HepG2 (cell line): Measurements from ENCODE around the gene ACAP2. TPM values are rescaled to one million over a fixed set of nuclear protein-coding genes. Genes with fewer than 3 reads are reported as not detected.

Experiments used
- ATAC-seq: fragments of 200-7000 bp; cut with Tn5 transposase; 3 replicates; pipeline ENCODE4 v1.9.1; 2020; ENCODE audit warnings: mild to moderate bottlenecking, moderate library complexity
- BruUV-seq: library from RNA; stranded (reverse); fragments of 400-500 nt; replicated peaks from 2 replicates; lab custom pipeline; 2021; lab: Mats Ljungman, UMichigan
- CTCF ChIA-PET: fragments of 300-600 bp; formaldehyde crosslinking; extraction: SDS; loops from one replicate; lab custom pipeline; 2021; ENCODE audit warnings: low total read pairs, inconsistent platforms, low intra/inter-chr PET ratio; lab: Yijun Ruan, JAX
- POLR2A ChIA-PET: fragments of 350-600 bp; sonication (Branson Sonifier 250); formaldehyde crosslinking; loops from one replicate; lab custom pipeline; 2020; ENCODE audit warnings: antibody characterized with exemption, inconsistent platforms; lab: Yijun Ruan, JAX
- DNase-seq: peaks from one replicate; pipeline ENCODE4 v3.0.0-alpha.2; 2015; ENCODE audit warnings: low spot score
- FAIRE-seq: peaks from 3 replicates; lab custom pipeline; 2011; peaks lifted over from hg19 to GRCh38; lab: Jason Lieb, UNC
- H2AFZ ChIP-seq: one replicate; pipeline ENCODE4 v1.6.1; 2011; ENCODE audit warnings: low read length, inconsistent platforms
- H3K27ac ChIP-seq: fragments of 300-600 bp; 3 replicates; pipeline ENCODE4 v1.8.0; 2011; ENCODE audit warnings: mixed run types, mild to moderate bottlenecking, mixed read lengths, low read length, inconsistent platforms; ENCODE audit not compliant: insufficient read depth; ENCODE audit errors: extremely low read length
- H3K27me3 ChIP-seq, 2 experiments: fragments of 200-600 bp in 1 of 2; 2 replicates in 1 of 2; 3 replicates in 1 of 2; pipeline versions ENCODE4 v1.6.0 to v1.8.0; 2011; ENCODE audit warnings: low read length in 2 of 2, mild to moderate bottlenecking in 2 of 2, moderate library complexity in 2 of 2, inconsistent platforms in 1 of 2; ENCODE audit not compliant: insufficient read depth in 2 of 2, control insufficient read depth in 1 of 2
- H3K36me3 ChIP-seq, 2 experiments: fragments of 200-600 bp in 1 of 2; replicated peaks in 1 of 2; 2 replicates in 1 of 2; 3 replicates in 1 of 2; pipeline versions ENCODE4 v1.5.1 to v1.8.0; 2011; ENCODE audit warnings: low read length in 2 of 2, inconsistent platforms in 1 of 2; ENCODE audit not compliant: insufficient read depth in 2 of 2, control insufficient read depth in 1 of 2
- H3K4me1 ChIP-seq: 2 replicates; pipeline ENCODE4 v1.5.1; 2012; ENCODE audit warnings: low read length, inconsistent platforms; ENCODE audit not compliant: insufficient read depth
- H3K4me2 ChIP-seq: 2 replicates; pipeline ENCODE4 v1.6.0; 2011; ENCODE audit warnings: low read depth, low read length, inconsistent platforms
- H3K4me3 ChIP-seq, 3 experiments: fragments of 200-600 bp in 1 of 3; sonication (generic), shearing (Covaris generic) in 1 of 3; replicated peaks in 1 of 3; 2 replicates each; pipeline ENCODE4 v1.5.1; 2011 to 2016; ENCODE audit warnings: low read length in 3 of 3, inconsistent platforms in 2 of 3, low read depth in 2 of 3, mild to moderate bottlenecking in 2 of 3, control low read depth in 1 of 3, mixed read lengths in 1 of 3; ENCODE audit not compliant: insufficient read depth in 1 of 3
- H3K79me2 ChIP-seq: one replicate; pipeline ENCODE4 v1.6.1; 2011; ENCODE audit warnings: low read length, inconsistent platforms; ENCODE audit not compliant: insufficient read depth
- H3K9ac ChIP-seq: 2 replicates; pipeline ENCODE4 v1.6.0; 2011; ENCODE audit warnings: mild to moderate bottlenecking, low read depth, low read length, inconsistent platforms; ENCODE audit not compliant: insufficient read depth
- H3K9me3 ChIP-seq: 2 replicates; pipeline ENCODE4 v1.5.1; 2012; ENCODE audit warnings: mild to moderate bottlenecking, low read length
- H4K20me1 ChIP-seq: 2 replicates; pipeline ENCODE4 v1.6.0; 2011; ENCODE audit warnings: inconsistent platforms, mild to moderate bottlenecking, low read length, moderate library complexity; ENCODE audit not compliant: insufficient read depth
- DMAP1 ChIP-seq: IDR thresholded peaks from 2 replicates; pipeline ENCODE4 v1.6.1; 2016
- DNMT1 ChIP-seq: sonication (generic); formaldehyde crosslinking; IDR thresholded peaks from 2 replicates; pipeline ENCODE4 v1.5.1; 2020; ENCODE audit warnings: mild to moderate bottlenecking, missing genetic modification reagents
- GTF3A ChIP-seq: sonication (generic); formaldehyde crosslinking; conservative IDR thresholded peaks from 2 replicates; pipeline ENCODE4 v1.4.0; 2020; ENCODE audit warnings: mild to moderate bottlenecking, missing genetic modification reagents
- IRX3 ChIP-seq: sonication (generic); formaldehyde crosslinking; IDR thresholded peaks from 2 replicates; pipeline ENCODE4 v1.8.1; 2023; ENCODE audit warnings: mild to moderate bottlenecking, low read depth, missing genetic modification reagents, borderline replicate concordance
- KLF16 ChIP-seq, 2 experiments: sonication (generic) in 1 of 2; formaldehyde crosslinking in 1 of 2; IDR thresholded peaks; 2 replicates each; pipeline versions ENCODE4 v1.6.1 to v1.8.0; 2016 to 2023; ENCODE audit warnings: missing genetic modification reagents in 2 of 2, missing compliant biosample characterization in 1 of 2
- NR2F1 ChIP-seq, 2 experiments: fragments of 450-650 bp in 1 of 2; formaldehyde crosslinking in 1 of 2; IDR thresholded peaks; 2 replicates each; pipeline versions ENCODE4 v1.5.0 to v1.6.1; 2016 to 2020; ENCODE audit warnings: mild to moderate bottlenecking in 1 of 2, missing compliant biosample characterization in 1 of 2, missing genetic modification reagents in 1 of 2, moderate library complexity in 1 of 2
- NRL ChIP-seq: sonication (generic); formaldehyde crosslinking; IDR thresholded peaks from 2 replicates; pipeline ENCODE4 v1.5.0; 2020; ENCODE audit warnings: missing genetic modification reagents, mild to moderate bottlenecking, moderate library complexity, borderline replicate concordance
- PHF8 ChIP-seq: sonication (generic); formaldehyde crosslinking; IDR thresholded peaks from 2 replicates; pipeline ENCODE4 v1.5.0; 2020; ENCODE audit warnings: missing genetic modification reagents
- STAG1 ChIP-seq: sonication (generic); formaldehyde crosslinking; IDR thresholded peaks from 2 replicates; pipeline ENCODE4 v1.4.0; 2020; ENCODE audit warnings: missing genetic modification reagents
- TBX2 ChIP-seq: sonication (generic); formaldehyde crosslinking; IDR thresholded peaks from 2 replicates; pipeline ENCODE4 v1.5.0; 2020; ENCODE audit warnings: missing genetic modification reagents, mild to moderate bottlenecking, borderline replicate concordance
- ZKSCAN5 ChIP-seq: sonication (generic); formaldehyde crosslinking; IDR thresholded peaks from 2 replicates; pipeline ENCODE4 v1.5.1; 2020; ENCODE audit warnings: mild to moderate bottlenecking, missing genetic modification reagents
- ZNF329 ChIP-seq: sonication (generic); formaldehyde crosslinking; IDR thresholded peaks from 2 replicates; pipeline ENCODE4 v1.9.0; 2021; ENCODE audit warnings: low read depth, mild to moderate bottlenecking, missing genetic modification reagents
- ZNF343 ChIP-seq: sonication (generic); formaldehyde crosslinking; IDR thresholded peaks from 2 replicates; pipeline ENCODE4 v1.4.0; 2020; ENCODE audit warnings: mild to moderate bottlenecking, missing genetic modification reagents
- ZNF441 ChIP-seq: sonication (generic); formaldehyde crosslinking; IDR thresholded peaks from 2 replicates; pipeline ENCODE4 v1.7.0; 2021; ENCODE audit warnings: missing genetic modification reagents, borderline replicate concordance
- ZNF616 ChIP-seq: sonication (generic); formaldehyde crosslinking; IDR thresholded peaks from 2 replicates; pipeline ENCODE4 v1.5.0; 2020; ENCODE audit warnings: low read depth, mild to moderate bottlenecking, missing genetic modification reagents
- ZNF703 ChIP-seq: sonication (generic); formaldehyde crosslinking; IDR thresholded peaks from 2 replicates; pipeline ENCODE4 v1.5.1; 2020; ENCODE audit warnings: missing genetic modification reagents, mild to moderate bottlenecking, moderate library complexity, borderline replicate concordance
- WGBS: methylation state at CpG from one replicate; pipeline ENCODE4 v1.1.6; 2017; ENCODE audit warnings: low lambda C conversion rate; 5-methylcytosine and 5-hydroxymethylcytosine counted together
- in situ Hi-C: cut with HindIII; loops from 2 replicates; pipeline ENCODE4 v1.10.0; 2017; ENCODE audit warnings: low pct_unique_long_range_greater_than_20kb; ENCODE audit not compliant: extremely low pct_ligation_motif_present
- intact Hi-C: fragments of 100-400 bp; cut with micrococcal nuclease; formaldehyde crosslinking; loops from one replicate; pipeline ENCODE4 v1.10.0; 2022; ENCODE audit not compliant: unreplicated experiment
- polyA plus RNA-seq, 8 experiments: library from polyadenylated mRNA; depleted of rRNA in 3 of 8; stranded (reverse) in 7 of 8; unstranded in 1 of 8; fragments of >200 nt; fragmentation: Illumina TruSeq in 4 of 8; extraction: Trizol in 4 of 8; gene quantifications; 2 replicates each; pipeline versions ENCODE4 v1.2.1 to v1.2.3, GENCODE V29; 2011 to 2016; ENCODE audit warnings: low read depth in 4 of 8, missing spikeins in 1 of 8, mixed read lengths in 1 of 8; ENCODE audit not compliant: insufficient read depth in 1 of 8
- total RNA-seq, 5 experiments: library from RNA; depleted of rRNA; stranded (reverse); fragments of >200 nt; fragmentation: Illumina TruSeq; extraction: Trizol; gene quantifications; 2 replicates each; pipeline ENCODE4 v1.2.3, GENCODE V29; 2016; ENCODE audit warnings: low read depth in 1 of 5
- TF ChIP-seq, protein P1 (sequence below): sonication (generic); formaldehyde crosslinking; IDR thresholded peaks from 2 replicates; pipeline ENCODE4 v1.4.0; 2020; ENCODE audit warnings: missing genetic modification reagents; ENCODE audit errors: not compliant biosample characterization
- TF ChIP-seq, protein P2 (sequence below): sonication (generic); formaldehyde crosslinking; IDR thresholded peaks from 2 replicates; pipeline ENCODE4 v1.4.0; 2020; ENCODE audit warnings: missing genetic modification reagents, borderline replicate concordance
- TF ChIP-seq, protein P3 (sequence below): sonication (generic); formaldehyde crosslinking; IDR thresholded peaks from 2 replicates; pipeline ENCODE4 v1.5.0; 2020; ENCODE audit warnings: missing genetic modification reagents, mild to moderate bottlenecking, borderline replicate concordance

The ACAP2 gene
- total and polyA plus RNA-seq, 2 of the 13 experiments (the other 11 are each of a cell fraction or from before 2014, with no cell fraction given), result 7.3 to 23.9 TPM

DNA sequence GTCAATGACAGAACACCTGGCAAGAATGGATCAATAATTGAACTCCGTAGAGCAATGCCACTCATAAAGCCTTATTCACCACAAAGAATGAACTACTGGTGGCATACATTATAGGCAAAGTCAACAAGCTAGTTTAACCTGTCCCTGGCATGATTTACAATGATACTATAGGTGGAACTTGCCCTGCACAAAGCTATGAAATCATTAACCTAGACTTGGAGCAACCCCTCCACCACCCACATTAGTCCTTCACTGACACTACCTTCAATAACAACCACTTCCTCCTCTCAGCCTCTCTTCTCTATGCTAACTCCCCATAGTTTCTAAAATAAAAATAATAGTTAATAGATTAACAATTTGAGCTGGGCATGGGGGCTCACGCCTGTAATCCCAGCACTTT, 54.4 kb downstream of the ACAP2 start:
- H3K9me3 ChIP-seq, result no peaks in the 10 kb centered on the region
- intact Hi-C loops, result no loop called here
- H4K20me1 ChIP-seq, result no peaks in the 10 kb centered on the region
- CTCF ChIA-PET, result no interaction called here
- no peak overlapping the region for H3K27ac ChIP-seq
- H3K4me2 ChIP-seq, result no peak overlapping the region
- WGBS, result 87% methylated on average over 2 of the region's 2 CpGs
- FAIRE-seq (no peak), ATAC-seq (no peak), DNase-seq (peak; percentile 2)
- POLR2A ChIA-PET, result no interaction called here
- no TSS peak for BruUV-seq
- no peaks in the 10 kb centered on the region for H3K36me3 ChIP-seq
- H3K9ac ChIP-seq, result no peak overlapping the region
- H3K79me2 ChIP-seq, result no peaks in the 10 kb centered on the region
- no peaks in the 10 kb centered on the region for H3K4me1 ChIP-seq
- H2AFZ ChIP-seq, result no peak overlapping the region
- no peak for TF ChIP-seq DNMT1 (CRISPR knock-in tag)
- no peak for TF ChIP-seq ZKSCAN5 (CRISPR knock-in tag)
- no peak for TF ChIP-seq ZNF329 (CRISPR knock-in tag)
- no peak for TF ChIP-seq DMAP1 (CRISPR knock-in tag)
- TF ChIP-seq, protein P1, sequence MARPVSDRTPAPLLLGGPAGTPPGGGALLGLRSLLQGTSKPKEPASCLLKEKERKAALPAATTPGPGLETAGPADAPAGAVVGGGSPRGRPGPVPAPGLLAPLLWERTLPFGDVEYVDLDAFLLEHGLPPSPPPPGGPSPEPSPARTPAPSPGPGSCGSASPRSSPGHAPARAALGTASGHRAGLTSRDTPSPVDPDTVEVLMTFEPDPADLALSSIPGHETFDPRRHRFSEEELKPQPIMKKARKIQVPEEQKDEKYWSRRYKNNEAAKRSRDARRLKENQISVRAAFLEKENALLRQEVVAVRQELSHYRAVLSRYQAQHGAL, result no peak
- TF ChIP-seq IRX3, result no peak
- TF ChIP-seq NR2F1 (CRISPR knock-in tag; IDR thresholded peaks at IDR 0.05), result no peak
- TF ChIP-seq ZNF441 (CRISPR knock-in tag), result no peak
- no peak for TF ChIP-seq NRL
- TF ChIP-seq, protein P2, sequence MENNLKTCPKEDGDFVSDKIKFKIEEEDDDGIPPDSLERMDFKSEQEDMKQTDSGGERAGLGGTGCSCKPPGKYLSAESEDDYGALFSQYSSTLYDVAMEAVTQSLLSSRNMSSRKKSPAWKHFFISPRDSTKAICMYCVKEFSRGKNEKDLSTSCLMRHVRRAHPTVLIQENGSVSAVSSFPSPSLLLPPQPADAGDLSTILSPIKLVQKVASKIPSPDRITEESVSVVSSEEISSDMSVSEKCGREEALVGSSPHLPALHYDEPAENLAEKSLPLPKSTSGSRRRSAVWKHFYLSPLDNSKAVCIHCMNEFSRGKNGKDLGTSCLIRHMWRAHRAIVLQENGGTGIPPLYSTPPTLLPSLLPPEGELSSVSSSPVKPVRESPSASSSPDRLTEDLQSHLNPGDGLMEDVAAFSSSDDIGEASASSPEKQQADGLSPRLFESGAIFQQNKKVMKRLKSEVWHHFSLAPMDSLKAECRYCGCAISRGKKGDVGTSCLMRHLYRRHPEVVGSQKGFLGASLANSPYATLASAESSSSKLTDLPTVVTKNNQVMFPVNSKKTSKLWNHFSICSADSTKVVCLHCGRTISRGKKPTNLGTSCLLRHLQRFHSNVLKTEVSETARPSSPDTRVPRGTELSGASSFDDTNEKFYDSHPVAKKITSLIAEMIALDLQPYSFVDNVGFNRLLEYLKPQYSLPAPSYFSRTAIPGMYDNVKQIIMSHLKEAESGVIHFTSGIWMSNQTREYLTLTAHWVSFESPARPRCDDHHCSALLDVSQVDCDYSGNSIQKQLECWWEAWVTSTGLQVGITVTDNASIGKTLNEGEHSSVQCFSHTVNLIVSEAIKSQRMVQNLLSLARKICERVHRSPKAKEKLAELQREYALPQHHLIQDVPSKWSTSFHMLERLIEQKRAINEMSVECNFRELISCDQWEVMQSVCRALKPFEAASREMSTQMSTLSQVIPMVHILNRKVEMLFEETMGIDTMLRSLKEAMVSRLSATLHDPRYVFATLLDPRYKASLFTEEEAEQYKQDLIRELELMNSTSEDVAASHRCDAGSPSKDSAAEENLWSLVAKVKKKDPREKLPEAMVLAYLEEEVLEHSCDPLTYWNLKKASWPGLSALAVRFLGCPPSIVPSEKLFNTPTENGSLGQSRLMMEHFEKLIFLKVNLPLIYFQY (CRISPR knock-in tag), result no peak
- no peak for TF ChIP-seq ZNF616 (CRISPR knock-in tag)
- no peak for TF ChIP-seq PHF8 (CRISPR knock-in tag)
- TF ChIP-seq GTF3A (CRISPR knock-in tag), result no peak
- TF ChIP-seq ZNF343 (CRISPR knock-in tag), result no peak
- TF ChIP-seq, protein P3, sequence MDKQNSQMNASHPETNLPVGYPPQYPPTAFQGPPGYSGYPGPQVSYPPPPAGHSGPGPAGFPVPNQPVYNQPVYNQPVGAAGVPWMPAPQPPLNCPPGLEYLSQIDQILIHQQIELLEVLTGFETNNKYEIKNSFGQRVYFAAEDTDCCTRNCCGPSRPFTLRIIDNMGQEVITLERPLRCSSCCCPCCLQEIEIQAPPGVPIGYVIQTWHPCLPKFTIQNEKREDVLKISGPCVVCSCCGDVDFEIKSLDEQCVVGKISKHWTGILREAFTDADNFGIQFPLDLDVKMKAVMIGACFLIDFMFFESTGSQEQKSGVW (CRISPR knock-in tag), result no peak
- no peak for TF ChIP-seq STAG1 (CRISPR knock-in tag)
- TF ChIP-seq ZNF703 (CRISPR knock-in tag), result no peak
- no peak for TF ChIP-seq KLF16 (CRISPR knock-in tag; IDR thresholded peaks at IDR 0.05)
- TF ChIP-seq TBX2 (CRISPR knock-in tag), result no peak
- no peaks in the 10 kb centered on the region for H3K27me3 ChIP-seq
- in situ Hi-C loops, result no loop called here
- no peak overlapping the region for H3K4me3 ChIP-seq
